Activated CD8-positive, alpha-beta memory T cell treated with anti-CD3 and anti-CD28 coated beads, Interleukin-2, amount 50 U/mL, for 1 hour (primary cell): ENCODE results near the gene FOXE3.
A peak's percentile ranks its signal among the peaks of the same experiment; 100 is the strongest.

Experiments
- DNase-seq: peaks from one replicate; pipeline ENCODE4 v3.0.0-alpha.2; 2020; ENCODE audit errors: extremely low read depth

The FOXE3 gene

DNA sequence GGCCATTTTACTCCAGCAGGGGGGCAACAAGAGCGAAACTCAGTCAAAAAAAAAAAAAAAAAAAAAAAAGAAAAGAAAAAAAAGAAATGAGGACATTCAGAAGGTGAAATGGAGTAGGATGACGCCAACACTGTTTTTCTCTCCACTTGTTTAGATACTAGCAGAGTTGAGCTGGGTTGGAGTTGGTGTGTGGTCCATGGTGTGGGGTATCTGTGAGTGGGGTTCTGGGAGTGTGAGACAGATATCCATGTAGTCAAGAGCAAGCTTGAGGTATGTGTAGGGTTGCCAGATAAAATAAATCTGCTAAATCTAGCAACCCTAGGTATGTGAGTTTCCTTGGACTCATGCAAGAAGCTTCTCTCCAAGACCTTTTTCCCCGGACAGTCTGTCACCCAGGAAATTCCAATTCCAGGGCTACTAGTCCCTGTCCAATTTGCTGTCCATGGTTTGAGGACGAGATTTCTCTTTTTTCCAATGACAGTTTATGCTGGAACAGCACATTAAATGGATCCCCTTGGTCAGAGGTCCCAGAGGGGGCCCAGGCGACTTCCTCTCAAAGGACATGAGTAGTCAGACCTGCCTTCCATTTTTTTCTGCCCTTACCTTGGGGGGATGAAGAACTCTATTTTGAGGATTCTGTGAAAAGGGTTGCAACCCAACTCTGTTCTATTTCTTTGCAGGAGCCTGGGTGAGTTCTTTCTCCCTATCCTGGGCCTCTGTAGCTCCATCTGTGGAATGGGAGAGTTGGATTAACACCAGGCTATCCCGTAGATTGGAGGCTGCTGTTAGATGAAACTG, 19.6 kb downstream of the FOXE3 start:
- DNase-seq = no peak

DNA sequence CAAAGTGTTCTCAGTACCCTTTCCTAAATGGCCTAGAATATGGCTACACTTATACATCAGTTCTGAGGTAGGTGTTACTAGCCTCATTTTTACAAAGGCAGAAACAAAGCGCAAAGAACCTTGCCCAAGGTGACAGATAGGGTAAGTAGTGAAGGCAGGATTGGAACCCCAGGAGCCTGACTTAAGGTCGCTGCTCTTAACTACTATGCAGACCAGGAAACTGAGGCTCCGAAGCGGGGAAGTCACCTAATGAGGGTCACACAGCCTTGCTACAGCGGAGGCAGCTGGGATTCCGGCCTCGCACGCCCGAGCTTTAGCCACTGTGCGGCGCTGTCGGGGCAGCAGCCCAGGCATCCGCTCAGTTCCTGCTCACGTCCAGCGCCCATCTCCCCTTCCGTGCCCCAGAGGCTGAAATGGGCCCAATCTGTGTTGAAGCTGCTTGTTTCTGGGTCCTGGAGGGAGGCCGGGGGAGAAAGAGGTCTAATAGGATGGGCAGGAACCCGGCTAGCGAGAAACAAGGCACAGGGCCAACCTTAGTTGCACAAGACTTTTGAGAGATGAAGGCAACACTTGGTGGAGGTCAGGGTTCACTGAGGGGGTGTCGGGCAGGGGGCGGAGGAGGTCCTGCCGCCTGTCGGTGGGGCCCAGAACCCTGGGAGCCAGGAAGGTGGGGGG, 20.4 kb downstream of the FOXE3 start:
- DNase-seq = no peak

DNA sequence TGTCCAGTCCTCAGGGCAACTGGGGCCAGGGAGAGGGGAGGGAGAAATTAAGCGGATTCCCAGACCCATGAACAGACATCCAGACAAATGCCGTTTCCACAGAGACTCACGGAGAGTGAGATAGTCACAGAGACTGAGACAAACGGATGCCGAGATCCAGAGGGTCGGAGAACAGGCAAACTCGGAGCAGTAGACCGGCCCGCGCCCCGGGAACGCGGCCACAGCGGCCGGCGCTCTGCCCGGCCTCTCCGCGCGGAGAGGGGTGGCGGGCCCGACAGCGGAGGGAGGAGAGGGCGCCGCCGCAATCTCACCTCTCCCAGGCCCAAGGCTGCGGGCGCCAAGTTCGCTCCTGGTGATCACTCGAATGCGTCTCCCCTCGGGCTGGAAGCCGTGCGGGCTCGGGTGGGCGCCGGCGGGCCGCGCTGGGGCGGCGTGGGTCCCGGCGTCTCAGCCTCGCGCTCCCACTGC, 20.9 kb downstream of the FOXE3 start:
- DNase-seq = no peak

DNA sequence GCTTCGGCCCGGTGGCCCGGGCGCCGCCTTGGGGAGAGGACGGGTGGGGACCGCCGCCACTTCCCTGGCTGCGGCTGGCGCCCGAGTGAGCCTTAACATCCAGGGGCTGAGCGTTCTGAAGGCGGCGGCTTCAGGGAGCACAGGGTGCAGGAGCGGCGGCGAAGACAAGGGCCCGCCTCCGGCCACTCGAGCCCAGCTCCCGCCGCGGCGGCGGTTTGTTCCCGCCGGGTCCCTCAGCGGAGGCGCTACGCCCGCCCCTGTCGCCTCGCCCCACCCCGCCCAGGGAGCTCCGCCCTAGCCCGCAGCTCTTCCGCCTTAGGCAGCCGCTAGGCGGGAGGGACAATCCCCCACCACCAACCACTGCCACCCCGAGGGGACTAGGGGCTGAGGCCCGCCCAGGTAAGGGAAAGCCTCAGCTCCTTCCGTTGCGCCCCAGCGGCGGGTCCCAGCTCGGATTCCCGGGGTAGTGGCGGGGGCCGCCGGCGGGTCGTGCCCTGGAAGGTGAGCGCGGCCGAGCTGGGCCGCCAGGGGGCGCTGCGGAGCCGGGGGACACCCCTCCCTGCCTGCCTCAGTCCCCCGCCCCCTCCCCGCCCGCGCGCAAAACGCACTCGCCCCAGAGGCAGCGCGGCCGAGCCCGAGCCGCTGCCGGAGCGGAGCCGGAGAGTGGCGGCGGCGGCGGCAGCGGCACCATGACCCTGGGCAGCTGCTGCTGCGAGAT, 21.5 kb downstream of the FOXE3 start, which contains the start of gene FOXD2:
Gene FOXD2 (plus strand): TSS at position 598 of the 718 bp plus-strand sequence. CDS start 92 bp downstream, at position 690.
- peak; percentile 70 for DNase-seq

DNA sequence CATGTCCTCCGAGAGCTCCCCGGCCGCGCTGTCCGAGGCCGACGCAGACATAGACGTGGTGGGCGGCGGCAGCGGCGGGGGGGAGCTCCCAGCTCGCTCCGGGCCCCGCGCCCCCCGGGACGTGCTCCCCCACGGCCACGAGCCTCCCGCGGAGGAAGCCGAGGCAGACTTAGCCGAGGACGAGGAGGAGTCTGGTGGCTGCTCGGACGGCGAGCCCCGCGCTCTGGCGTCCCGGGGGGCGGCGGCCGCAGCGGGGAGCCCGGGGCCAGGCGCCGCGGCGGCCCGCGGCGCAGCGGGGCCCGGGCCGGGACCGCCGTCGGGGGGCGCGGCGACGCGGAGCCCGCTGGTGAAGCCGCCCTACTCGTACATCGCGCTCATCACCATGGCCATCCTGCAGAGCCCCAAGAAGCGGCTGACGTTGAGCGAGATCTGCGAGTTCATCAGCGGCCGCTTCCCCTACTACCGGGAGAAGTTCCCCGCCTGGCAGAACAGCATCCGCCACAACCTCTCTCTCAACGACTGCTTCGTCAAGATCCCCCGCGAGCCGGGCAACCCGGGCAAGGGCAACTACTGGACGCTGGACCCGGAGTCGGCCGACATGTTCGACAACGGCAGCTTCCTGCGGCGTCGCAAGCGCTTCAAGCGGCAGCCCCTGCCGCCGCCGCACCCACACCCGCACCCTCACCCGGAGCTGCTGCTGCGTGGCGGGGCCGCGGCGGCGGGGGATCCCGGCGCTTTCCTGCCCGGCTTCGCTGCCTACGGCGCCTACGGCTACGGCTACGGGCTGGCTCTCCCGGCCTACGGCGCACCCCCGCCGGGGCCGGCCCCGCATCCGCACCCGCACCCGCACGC, 22.3 kb downstream of the FOXE3 start:
- no peak for DNase-seq

DNA sequence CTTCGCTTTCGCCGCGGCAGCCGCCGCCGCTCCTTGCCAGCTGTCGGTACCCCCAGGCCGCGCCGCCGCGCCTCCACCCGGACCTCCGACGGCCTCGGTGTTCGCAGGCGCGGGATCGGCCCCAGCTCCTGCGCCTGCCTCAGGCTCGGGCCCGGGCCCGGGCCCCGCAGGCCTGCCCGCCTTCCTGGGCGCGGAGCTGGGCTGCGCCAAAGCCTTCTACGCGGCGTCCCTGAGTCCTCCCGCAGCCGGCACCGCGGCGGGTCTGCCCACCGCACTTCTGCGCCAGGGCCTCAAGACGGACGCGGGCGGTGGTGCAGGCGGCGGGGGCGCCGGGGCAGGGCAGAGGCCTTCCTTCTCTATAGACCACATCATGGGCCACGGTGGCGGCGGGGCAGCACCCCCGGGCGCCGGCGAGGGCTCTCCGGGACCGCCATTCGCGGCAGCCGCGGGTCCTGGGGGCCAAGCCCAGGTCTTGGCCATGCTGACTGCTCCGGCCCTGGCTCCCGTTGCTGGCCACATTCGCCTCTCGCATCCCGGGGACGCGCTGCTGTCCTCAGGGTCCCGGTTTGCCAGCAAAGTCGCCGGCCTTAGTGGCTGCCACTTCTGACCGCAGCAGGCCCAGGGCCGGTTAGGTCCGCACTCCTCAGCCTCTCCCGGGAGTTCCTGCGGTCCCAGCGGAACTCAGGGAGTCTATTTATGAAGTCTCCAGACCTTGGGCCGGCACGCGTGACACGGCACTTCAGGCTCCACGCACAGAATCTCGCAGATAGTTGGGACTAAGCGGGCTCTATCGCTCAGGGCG, 23.1 kb downstream of the FOXE3 start:
- DNase-seq = no peak

DNA sequence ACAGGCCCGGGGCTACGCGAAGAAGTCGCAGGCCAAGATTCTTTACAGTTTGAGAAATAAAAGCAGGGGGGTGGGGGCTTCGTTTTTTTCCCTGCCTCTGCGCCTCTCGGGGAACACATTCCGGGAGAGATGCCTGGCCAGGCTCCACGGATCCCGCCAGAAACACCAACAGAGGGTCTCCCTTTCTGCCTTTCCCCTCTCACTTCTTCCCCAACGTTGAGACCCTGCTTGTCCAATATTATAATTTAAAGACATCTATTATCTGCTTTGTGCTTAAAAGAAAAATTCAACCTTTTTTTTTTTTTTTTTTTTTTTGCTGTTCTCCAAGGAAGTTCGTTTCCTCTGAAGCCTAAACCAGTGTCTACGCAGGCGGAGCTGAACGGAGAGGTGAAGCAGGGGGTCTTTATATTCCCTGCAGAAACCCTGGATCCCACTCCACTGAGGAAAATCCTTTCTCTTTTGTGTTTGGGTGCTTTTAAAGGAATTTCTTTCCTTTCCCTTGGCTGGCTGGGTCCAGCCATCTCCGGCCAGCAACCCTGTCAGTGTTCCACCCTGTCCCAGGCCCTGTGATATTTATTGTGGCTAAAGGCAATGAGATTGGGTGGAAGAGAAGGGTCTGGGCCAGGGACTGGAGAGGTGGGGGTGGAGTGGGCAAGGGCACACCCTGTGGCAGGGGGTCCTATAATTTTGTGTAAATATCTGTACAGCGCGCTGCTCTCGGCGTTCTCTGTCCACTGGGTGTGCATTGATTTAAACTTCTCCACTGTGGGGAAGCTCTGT, 23.9 kb downstream of the FOXE3 start:
- DNase-seq = no peak

DNA sequence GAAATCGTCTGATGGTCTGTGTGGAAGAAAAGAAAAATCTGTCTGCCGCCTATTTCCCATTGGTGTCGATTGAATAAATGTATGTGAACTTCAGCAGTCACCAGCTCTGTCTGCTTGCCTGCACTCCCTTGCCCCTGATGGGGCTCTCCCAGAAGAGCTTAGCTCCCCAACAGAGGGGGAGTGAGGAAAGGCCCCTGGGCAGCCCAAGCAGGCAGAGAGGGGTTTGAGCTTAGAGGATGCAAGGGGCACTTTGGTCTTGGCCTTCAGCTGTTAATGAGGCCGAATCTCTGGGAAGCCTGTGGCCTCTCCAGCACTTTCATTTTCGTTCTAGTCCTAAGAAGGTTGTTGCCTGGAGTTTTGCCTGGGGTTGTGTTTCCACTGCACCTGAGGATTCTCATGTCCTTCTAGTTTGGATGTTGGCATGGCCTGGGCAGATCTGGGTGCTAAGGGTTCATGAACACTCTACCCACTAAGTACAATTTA, 24.6 kb downstream of the FOXE3 start:
- DNase-seq = no peak

DNA sequence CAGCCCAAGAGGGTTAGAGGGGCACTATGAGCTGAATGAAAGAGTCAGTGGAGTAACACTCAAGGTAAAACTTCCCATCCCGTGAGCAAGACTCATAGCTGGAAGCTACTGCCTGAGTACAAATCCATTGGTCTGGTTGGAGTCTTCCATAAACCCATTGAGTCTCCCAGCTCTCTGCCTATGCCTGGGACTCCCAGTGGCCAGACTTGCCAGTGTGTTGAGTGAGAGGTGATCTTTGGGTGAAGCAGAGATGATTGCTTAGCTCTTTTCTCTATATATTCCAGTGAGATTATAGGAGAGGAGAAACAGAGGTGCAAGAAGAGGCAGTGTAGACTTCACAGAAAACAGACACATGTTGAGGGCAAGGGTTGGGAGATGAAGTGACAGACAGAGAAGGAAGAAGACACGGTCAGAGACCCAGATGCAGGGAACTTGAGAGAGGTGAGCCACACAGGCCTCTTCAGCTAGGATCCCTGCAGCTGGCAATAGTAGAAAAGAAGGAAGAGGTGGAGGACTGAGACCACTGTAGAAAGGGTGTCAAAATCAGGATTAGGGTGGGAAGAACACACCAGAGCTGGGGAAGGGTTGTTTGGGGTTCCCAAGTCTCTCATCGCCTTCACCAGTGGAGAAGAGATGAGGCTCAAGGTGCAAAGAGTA, 25.5 kb downstream of the FOXE3 start:
- no peak for DNase-seq

DNA sequence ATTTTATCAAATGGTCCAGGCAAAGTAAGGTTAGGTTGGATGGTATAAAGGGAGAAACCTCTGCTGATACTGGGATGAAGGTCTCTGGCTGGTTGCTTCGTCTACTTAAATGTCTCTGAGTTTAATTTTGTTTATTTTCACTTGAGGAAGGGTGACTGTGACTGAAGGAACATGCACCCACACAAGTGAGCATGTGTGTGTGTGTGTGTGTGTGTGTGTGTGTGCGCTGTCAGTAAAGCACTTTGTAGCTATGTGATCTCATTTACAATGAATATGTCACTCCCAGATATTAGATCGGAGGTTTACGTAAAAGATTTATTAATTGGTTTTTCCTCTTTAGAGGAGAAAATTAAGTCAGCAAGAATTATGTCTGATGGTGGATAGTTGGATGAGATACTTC, 26.1 kb downstream of the FOXE3 start:
- DNase-seq = no peak

DNA sequence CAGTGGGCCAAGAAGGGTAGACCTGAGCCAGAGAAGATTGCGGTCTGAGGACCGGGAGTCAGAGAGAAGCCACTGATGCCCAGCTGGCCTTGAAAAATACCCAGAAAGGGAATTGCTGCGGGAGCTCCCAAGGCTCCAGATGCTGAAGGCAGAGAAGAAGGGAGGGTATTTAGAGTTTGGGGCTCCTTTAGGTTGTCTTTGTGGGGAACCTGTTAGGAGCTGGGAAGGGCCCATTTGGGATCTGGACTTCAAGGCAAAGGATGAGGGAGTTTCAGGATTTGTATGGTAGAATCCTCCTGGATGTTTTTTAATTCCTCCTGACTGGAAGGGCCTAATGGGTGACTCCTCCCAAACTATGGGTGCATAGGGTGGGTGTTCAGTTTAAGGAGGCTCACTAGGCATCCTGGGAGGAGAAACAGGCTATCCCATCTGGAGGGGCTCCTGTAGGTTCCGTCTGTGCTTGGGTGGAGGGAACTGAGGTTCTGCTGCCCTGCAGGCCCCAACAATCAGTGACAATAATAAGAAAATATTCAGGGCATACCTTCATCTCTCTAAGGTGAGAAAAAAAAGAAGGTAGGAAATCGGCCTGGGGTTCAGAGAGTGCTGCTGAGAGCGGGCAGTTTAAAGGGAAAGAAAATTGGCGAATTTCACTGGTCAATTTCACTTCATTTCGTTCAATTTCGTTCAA, 26.9 kb downstream of the FOXE3 start:
- DNase-seq = no peak

DNA sequence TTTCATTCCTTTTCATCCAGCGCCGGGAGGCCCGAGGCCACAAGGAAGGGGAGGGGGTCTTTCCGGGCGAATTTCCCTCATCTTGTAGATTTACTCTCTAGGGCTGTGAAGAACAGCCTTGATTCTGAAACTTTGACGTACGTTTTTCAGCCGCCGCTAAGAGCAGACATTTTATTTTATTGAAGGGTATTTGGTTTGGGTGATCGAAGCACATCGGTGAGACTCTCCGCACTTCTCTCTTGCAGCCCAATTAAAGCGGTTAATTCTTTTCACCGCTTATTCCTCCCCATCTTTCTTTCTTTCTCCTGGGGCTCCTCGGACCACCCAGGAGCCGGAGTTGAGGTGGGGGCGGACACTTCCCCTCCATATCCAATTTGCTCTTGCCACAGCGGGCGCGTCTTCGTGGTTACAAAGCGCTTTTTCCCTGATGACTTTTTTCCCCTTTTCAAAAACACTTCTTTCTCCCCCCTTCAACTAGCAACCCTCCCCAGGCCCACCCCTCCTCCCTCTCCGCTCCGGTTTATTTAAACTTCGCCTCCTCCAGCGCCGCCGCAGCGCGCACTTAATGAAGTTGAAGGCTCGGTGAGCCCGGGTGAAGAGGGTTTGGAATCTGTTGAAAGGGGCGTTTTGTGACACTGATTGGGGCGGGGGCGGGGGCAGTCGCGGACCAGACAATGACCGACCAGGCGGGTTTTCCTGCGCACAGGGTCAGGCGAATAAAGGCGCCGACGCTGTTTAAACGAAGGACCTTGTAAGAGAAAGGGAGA, 27.6 kb downstream of the FOXE3 start:
- DNase-seq = no peak

DNA sequence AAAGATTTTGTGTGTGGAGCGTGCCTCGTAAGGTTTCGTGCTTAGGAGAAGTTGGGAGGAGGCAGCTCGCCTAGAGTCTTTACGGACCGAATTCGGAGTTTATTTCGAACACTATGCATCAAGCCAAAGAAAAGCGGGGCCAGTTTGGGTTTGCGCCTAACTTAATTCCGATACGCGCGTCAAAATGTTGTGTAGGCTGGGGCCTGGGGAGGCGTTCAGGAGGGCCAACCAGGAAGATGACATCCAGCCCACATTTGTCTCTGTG, 28.1 kb downstream of the FOXE3 start:
- no peak for DNase-seq

DNA sequence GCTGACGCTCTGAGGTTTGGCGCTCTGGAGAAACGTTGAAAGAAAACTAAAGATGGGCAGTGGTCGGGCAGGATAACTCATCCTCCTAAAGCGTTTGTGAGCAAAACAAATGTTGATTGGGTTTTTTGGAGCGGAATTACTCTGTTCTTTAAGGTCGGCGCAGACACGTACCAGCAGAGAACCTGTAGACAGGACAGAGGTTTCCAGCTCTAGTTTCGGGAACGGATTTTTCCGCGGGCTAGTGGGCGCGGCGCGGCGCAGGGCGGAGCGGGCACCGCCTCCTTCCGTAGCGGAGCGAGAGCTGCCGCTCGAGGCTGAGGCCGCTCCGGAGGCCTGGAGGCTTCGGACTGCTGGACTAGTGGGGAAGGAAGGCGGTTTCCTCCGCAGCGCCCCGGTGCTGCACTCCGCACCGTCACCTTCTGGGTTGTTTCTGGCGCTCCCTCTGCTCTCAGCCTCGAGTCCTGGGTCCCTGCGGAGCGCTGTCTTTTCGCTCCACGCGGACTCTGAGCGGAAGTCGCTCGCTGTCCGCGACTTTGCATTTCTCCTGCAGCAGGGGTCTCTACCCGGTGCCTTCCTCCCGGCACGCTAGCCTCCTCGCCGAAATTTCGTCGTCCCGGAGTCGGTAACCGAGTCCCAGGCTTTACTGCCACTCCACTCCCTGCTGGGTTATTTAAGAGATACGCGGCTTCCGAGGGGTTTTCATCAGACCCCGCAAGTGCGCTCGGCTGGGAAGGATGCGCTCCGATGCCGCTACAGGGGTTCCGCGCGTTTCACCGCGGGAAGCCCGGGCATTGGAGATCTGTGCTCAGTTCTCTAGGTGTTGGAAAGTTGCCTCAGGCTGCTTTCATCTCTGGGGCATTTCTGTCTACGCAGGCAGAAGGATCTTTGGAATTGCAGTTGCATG, 28.7 kb downstream of the FOXE3 start:
- no peak for DNase-seq

DNA sequence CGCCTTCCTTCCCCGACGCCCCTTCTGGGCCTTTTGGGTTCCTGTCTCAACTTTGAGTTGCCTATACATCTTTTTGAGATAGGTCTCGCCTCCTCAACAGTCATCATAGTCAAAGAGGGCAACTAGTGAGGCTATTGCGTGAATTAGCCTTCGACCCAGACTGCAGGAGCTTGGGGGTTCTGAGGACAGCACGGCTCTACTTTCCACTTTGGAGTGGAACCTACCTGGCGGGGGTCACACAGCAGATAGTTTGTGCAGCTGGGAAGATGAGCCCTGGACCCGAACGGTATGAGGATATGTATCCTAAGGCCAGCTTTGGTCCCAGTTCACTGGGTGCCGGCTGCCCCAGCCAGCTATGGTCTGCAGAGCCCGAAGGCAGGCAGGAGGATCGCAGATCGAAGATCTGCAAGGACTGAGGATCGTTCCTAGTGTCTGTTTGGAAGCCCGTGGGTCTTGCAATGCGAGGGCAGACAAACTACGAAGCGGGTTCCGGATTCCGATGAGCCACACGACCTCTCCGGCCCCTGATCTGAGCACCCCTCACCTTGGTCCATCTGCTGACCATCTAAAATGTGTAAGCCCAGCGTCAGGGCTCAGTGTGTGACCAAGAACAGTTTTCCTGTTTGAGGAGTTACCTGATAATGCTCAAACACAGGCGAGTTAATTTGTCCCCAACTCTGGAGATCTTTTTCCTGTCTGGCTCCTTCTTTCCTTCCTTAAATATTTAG, 29.9 kb downstream of the FOXE3 start:
- DNase-seq = no peak

DNA sequence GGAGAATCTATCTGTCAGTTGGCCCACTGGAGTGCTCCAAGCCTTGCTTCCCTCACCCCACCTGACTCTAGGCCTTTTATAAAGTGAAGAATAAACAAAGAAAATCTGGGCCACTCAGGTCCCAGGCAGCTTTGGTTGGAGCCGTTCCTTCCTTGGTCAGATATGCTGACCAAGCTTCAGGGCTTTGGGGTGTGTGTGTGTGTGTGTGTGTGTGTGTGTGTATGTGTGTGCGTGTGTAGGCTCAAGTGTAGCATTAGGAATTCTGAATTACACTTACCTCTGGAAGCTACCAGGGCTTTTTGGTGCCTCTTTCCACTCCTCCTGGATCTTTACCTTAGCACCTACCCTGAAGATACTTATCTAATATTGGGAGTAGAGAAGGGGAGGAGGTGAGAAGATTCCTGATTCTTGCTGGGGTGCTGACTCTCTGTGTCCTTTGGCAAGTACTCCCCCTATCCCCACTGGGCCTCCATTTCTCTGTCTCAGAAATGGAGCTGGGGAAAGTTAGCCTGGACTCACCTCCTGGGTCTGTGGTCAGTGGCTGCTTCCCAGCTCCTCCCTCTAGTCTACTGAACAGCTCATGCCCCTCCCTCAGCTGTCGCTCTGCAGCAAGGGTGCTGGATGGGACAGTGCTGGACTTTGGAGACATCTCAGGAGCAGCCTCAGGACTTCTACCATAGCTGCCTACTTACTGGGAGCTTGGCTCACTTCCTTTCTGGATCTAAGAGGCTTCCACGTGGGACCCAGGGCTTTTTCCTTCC, 32.6 kb downstream of the FOXE3 start:
- no peak for DNase-seq
